Measurements from ENCODE around the gene HSD3B7. TPM values are rescaled to one million over a fixed set of nuclear protein-coding genes. Genes with fewer than 3 reads are reported as not detected.

HSD3B7 gene
- total and polyA plus RNA-seq, 2 donors (not counting 1 experiment from before 2014, with no cell fraction given), result 0.89 to 1.2 TPM

DNA sequence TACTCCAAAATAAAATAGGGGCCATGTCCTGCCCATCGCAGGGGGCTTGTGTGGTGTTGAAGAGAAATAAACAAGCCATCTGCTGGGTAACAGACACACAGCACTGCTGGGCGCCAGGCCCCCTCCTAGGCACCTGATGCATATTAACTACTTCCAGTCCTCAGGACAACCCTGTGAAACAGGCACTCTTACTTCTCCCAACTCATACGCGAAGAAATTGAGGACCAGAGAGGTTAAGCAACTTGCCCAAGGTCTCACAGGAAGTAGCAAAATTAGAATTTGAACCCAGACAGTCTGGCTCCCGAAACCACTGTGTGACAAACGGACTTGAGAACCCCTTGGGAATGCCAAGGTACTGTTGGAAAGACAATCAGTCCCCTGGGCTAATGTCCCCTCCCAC, 22.7 kb downstream of the HSD3B7 start:
- no peak for ATAC-seq (ENCODE audit: low read depth)
- Histone ChIP-seq H3K79me2 (ENCODE audit: control insufficient read depth, insufficient read depth, low read length) (no peaks in the 10 kb centered on the region), H3K4me1 (ENCODE audit: control insufficient read depth in 2 of 2, insufficient read depth in 2 of 2, low read length in 2 of 2) (peaks cover 6 to 10% of the 10 kb centered on the region in 2 donors), H3K4me2 (replicated peaks; ENCODE audit: low read depth, low read length, poor library complexity, severe bottlenecking) (no peak overlapping the region), H4K20me1 (ENCODE audit: control insufficient read depth, insufficient read depth, low read length, poor library complexity, severe bottlenecking) (no peaks in the 10 kb centered on the region), H3K36me3 (replicated peaks in 1 of 2; ENCODE audit: control extremely low read depth in 1 of 2, control insufficient read depth in 1 of 2, extremely low read depth in 1 of 2, insufficient read depth in 2 of 2, low read length in 1 of 2) (no peaks in the 10 kb centered on the region), H3K27ac (ENCODE audit: low read length in 2 of 2) (no peak overlapping the region), H3K27me3 (replicated peaks in 1 of 4; ENCODE audit: control extremely low read depth in 1 of 4, control insufficient read depth in 3 of 4, insufficient read depth in 4 of 4, low read length in 3 of 4) (peaks cover 0 to 37% (median 18%) of the 10 kb centered on the region in 4 experiments), H2AFZ (ENCODE audit: insufficient read depth, low read depth, low read length, poor library complexity, severe bottlenecking) (no peak overlapping the region), H3K9ac (ENCODE audit: low read length) (no peak overlapping the region), H3K9me3 (ENCODE audit: control extremely low read depth in 1 of 3, control insufficient read depth in 2 of 3, insufficient read depth in 1 of 3, low read length in 2 of 3) (peaks cover 0 to 10% (median 0%) of the 10 kb centered on the region in 3 donors), H3K4me3 (ENCODE audit: control extremely low read depth in 1 of 5, extremely low read depth in 1 of 5, insufficient read depth in 1 of 5, low read depth in 2 of 5, low read length in 4 of 5) (no peak overlapping the region)
- no peak for TF ChIP-seq EZH2 (IDR thresholded peaks at IDR 0.05; ENCODE audit: borderline replicate concordance, insufficient read depth, low read depth, low read length, poor library complexity, severe bottlenecking)
- WGBS (ENCODE audit: insufficient coverage), result 55% methylated on average over 4 of the region's 6 CpGs
- no peak overlapping the region for H3K27ac Mint-ChIP-seq
- no peak overlapping the region for H3K4me3 Mint-ChIP-seq
- intact Hi-C loops (cut with micrococcal nuclease), result no loop called here
- CTCF ChIA-PET, result no interaction called here
- H3K9me3 Mint-ChIP-seq (ENCODE audit: insufficient read depth), result no peaks in the 10 kb centered on the region
- DNase-seq, result no peak
- peaks cover 14% of the 10 kb centered on the region for H3K4me1 Mint-ChIP-seq
- H3K27me3 Mint-ChIP-seq, result peaks cover 32% of the 10 kb centered on the region
- POLR2A ChIA-PET, result no interaction called here

DNA sequence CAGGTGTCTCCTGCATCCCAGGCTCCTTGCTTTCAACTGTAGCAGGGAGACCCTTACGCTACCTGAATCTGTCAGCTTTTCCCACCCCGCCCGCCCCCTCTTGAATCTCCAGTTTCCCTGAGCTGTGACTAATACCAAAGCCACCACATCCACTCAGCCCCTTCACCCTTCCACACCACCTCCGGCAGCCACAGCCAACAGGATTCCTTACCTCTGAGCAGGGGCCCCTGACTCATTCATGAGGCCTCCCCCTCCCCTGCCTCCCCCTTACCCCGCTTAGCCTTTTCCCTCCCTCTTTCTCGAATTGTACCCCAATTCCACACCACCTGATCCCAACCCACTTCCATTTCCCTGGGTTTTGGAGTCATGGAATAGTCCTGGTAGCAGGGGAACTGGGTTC, 23.1 kb downstream of the HSD3B7 start:
- Histone ChIP-seq H3K4me2 (replicated peaks; ENCODE audit: low read depth, low read length, poor library complexity, severe bottlenecking) (no peak overlapping the region), H3K36me3 (replicated peaks in 1 of 2; ENCODE audit: control extremely low read depth in 1 of 2, control insufficient read depth in 1 of 2, extremely low read depth in 1 of 2, insufficient read depth in 2 of 2, low read length in 1 of 2) (no peaks in the 10 kb centered on the region), H4K20me1 (ENCODE audit: control insufficient read depth, insufficient read depth, low read length, poor library complexity, severe bottlenecking) (no peaks in the 10 kb centered on the region), H3K4me3 (ENCODE audit: control extremely low read depth in 1 of 5, extremely low read depth in 1 of 5, insufficient read depth in 1 of 5, low read depth in 2 of 5, low read length in 4 of 5) (no peak overlapping the region), H3K4me1 (ENCODE audit: control insufficient read depth in 2 of 2, insufficient read depth in 2 of 2, low read length in 2 of 2) (peaks cover 6 to 10% of the 10 kb centered on the region in 2 donors), H3K79me2 (ENCODE audit: control insufficient read depth, insufficient read depth, low read length) (no peaks in the 10 kb centered on the region), H3K27me3 (replicated peaks in 1 of 4; ENCODE audit: control extremely low read depth in 1 of 4, control insufficient read depth in 3 of 4, insufficient read depth in 4 of 4, low read length in 3 of 4) (peaks cover 0 to 37% (median 18%) of the 10 kb centered on the region in 4 experiments), H3K9me3 (ENCODE audit: control extremely low read depth in 1 of 3, control insufficient read depth in 2 of 3, insufficient read depth in 1 of 3, low read length in 2 of 3) (peaks cover 0 to 10% (median 0%) of the 10 kb centered on the region in 3 donors), H3K9ac (ENCODE audit: low read length) (no peak overlapping the region), H3K27ac (ENCODE audit: low read length in 2 of 2) (no peak overlapping the region), H2AFZ (ENCODE audit: insufficient read depth, low read depth, low read length, poor library complexity, severe bottlenecking) (no peak overlapping the region)
- DNase-seq (no peak), ATAC-seq (ENCODE audit: low read depth) (no peak)
- ChIA-PET POLR2A (no interaction called here), CTCF (no interaction called here)
- Mint-ChIP-seq H3K4me3 (no peak overlapping the region), H3K4me1 (peaks cover 14% of the 10 kb centered on the region), H3K27me3 (peaks cover 32% of the 10 kb centered on the region), H3K27ac (no peak overlapping the region), H3K9me3 (ENCODE audit: insufficient read depth) (no peaks in the 10 kb centered on the region)
- TF ChIP-seq EZH2 (IDR thresholded peaks at IDR 0.05; ENCODE audit: borderline replicate concordance, insufficient read depth, low read depth, low read length, poor library complexity, severe bottlenecking), result no peak
- TF ChIP-seq, protein P1, sequence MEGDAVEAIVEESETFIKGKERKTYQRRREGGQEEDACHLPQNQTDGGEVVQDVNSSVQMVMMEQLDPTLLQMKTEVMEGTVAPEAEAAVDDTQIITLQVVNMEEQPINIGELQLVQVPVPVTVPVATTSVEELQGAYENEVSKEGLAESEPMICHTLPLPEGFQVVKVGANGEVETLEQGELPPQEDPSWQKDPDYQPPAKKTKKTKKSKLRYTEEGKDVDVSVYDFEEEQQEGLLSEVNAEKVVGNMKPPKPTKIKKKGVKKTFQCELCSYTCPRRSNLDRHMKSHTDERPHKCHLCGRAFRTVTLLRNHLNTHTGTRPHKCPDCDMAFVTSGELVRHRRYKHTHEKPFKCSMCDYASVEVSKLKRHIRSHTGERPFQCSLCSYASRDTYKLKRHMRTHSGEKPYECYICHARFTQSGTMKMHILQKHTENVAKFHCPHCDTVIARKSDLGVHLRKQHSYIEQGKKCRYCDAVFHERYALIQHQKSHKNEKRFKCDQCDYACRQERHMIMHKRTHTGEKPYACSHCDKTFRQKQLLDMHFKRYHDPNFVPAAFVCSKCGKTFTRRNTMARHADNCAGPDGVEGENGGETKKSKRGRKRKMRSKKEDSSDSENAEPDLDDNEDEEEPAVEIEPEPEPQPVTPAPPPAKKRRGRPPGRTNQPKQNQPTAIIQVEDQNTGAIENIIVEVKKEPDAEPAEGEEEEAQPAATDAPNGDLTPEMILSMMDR (IDR thresholded peaks at IDR 0.05), result no peak
- intact Hi-C loops (cut with micrococcal nuclease), result no loop called here
- WGBS (ENCODE audit: insufficient coverage), result 82% methylated on average over 3 of the region's 6 CpGs
